Right atrium auricular region (tissue), 2 donors: ENCODE measurements around the gene PRKCH. TPM values are rescaled to one million over a fixed set of nuclear protein-coding genes. Genes with fewer than 3 reads are reported as not detected.
"Not testable (repeated sequence)": the region's sequence is repeated elsewhere in the genome, so short reads cannot be mapped to it uniquely, and the experiment has no call there.

Experiments
- DNase-seq: peaks from one replicate; pipeline ENCODE4 v3.0.0-alpha.2; 2019; ENCODE audit warnings: low spot score
- H3K27ac ChIP-seq, 2 donors: fragments of 200-600 bp; sonication (generic); 1 replicate in 1 of 2; 2 replicates in 1 of 2; pipeline ENCODE4 v1.5.1; 2016 to 2019
- H3K27me3 ChIP-seq, 2 donors: fragments of 200-600 bp; sonication (generic); one replicate each; pipeline versions ENCODE4 v1.5.1 to v1.6.0; 2017 to 2019
- H3K36me3 ChIP-seq: fragments of 200-600 bp; sonication (generic); one replicate; pipeline ENCODE4 v1.5.1; 2016
- H3K4me1 ChIP-seq, 2 donors: fragments of 200-600 bp; sonication (generic); one replicate each; pipeline versions ENCODE4 v1.5.1 to v1.6.0; 2017 to 2019
- H3K4me3 ChIP-seq, 2 donors: fragments of 200-600 bp; sonication (generic); 1 replicate in 1 of 2; 2 replicates in 1 of 2; pipeline ENCODE4 v1.5.1; 2017 to 2019; ENCODE audit warnings: mild to moderate bottlenecking in 1 of 2, moderate library complexity in 1 of 2
- H3K9me3 ChIP-seq, 2 donors: fragments of 200-600 bp; sonication (generic); one replicate each; pipeline ENCODE4 v1.5.1; 2019
- CTCF ChIP-seq, 2 donors: fragments of 200-600 bp; sonication (generic); IDR thresholded peaks; one replicate each; pipeline ENCODE4 v1.5.1; 2019; ENCODE audit warnings: antibody characterized with exemption in 2 of 2
- total RNA-seq, 2 donors: library from RNA; depleted of rRNA; stranded (reverse); fragments of >200 nt; gene quantifications; one replicate each; pipeline ENCODE4 v1.1.0, GENCODE V29; 2016

The PRKCH gene
- total RNA-seq, 2 donors from 2014 or later = 24.9 to 40.3 TPM

DNA sequence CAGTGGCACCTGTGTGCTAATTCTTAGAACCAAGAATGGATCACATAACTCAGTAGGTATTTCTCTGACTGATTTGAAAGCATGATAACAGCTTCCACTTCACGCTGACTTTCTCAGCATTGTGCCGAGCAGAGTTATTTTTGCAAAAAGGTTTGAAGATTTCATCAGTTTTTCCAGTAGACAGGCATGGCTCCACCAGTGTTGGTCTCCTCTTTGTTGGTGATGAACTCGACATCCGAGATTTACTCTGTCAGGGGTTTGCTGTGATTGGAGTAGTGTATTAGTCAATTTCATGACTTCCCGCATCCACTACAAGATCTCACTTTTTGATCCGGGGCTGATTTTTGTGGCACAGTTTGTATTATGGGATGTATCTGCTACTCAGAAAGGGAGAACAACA is 85.3 kb downstream of the PRKCH start:
- no peak for TF ChIP-seq CTCF (IDR thresholded peaks at IDR 0.05)
- DNase-seq = no peak
- H3K36me3 ChIP-seq = no peaks in the 10 kb centered on the region
- no peak overlapping the region for H3K4me3 ChIP-seq
- peak overlapping the region in 1 of 2 donors; percentile 45 for H3K27ac ChIP-seq
- no peaks in the 10 kb centered on the region for H3K9me3 ChIP-seq
- H3K27me3 ChIP-seq = no peaks in the 10 kb centered on the region
- H3K4me1 ChIP-seq = peaks cover 0 to 26% of the 10 kb centered on the region in 2 donors

- no peak for TF ChIP-seq CTCF (IDR thresholded peaks at IDR 0.05)
- Histone ChIP-seq H3K9me3 (no peaks in the 10 kb centered on the region), H3K36me3 (no peaks in the 10 kb centered on the region), H3K27me3 (no peaks in the 10 kb centered on the region), H3K27ac (no peak overlapping the region), H3K4me1 (peaks cover 0 to 22% of the 10 kb centered on the region in 2 donors), H3K4me3 (no peak overlapping the region)
- DNase-seq = no peak
Observed at GRCh38 chr14:61408498-61408897, 87.1 kb downstream of the PRKCH start.

- H3K27ac ChIP-seq = no peak overlapping the region
- TF ChIP-seq CTCF (IDR thresholded peaks at IDR 0.05) = no peak
- H3K9me3 ChIP-seq = no peaks in the 10 kb centered on the region
- H3K4me1 ChIP-seq = peaks cover 0 to 9% of the 10 kb centered on the region in 2 donors
- no peaks in the 10 kb centered on the region for H3K36me3 ChIP-seq
- no peak overlapping the region for H3K4me3 ChIP-seq
- H3K27me3 ChIP-seq = no peaks in the 10 kb centered on the region
- DNase-seq = no peak
Observed at GRCh38 chr14:61409782-61410181, 88.4 kb downstream of the PRKCH start.

- H3K27ac ChIP-seq, H3K9me3 ChIP-seq, H3K4me3 ChIP-seq, H3K36me3 ChIP-seq, H3K27me3 ChIP-seq, DNase-seq: not testable (repeated sequence)
- H3K4me1 ChIP-seq = peaks cover 0 to 43% of the 10 kb centered on the region in 2 donors
Observed at GRCh38 chr14:61415934-61416333, 94.6 kb downstream of the PRKCH start.

DNA sequence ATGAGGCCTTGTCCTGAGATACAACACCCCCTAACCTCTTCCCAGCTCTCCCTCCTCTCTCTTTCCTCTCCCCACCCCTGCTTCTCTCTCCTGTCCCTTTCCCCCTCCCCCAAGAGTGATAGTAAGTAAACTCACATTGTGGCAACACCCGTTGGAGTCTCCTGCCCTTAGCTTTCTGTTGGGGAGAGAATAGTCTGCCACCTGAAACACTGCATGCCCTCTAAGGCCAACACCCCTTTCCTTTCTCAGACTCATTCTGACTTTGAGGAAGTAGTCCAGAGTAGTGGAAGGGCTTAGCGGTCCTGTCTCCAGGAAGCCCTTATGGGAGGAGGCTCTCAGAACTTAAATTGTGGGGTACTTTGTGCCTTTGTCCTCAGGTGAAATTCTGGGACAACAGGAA is 95.2 kb downstream of the PRKCH start:
- Histone ChIP-seq H3K4me1 (peaks cover 0 to 47% of the 10 kb centered on the region in 2 donors), H3K27ac (no peak overlapping the region), H3K36me3 (no peaks in the 10 kb centered on the region), H3K27me3 (no peaks in the 10 kb centered on the region), H3K4me3 (no peak overlapping the region), H3K9me3 (no peaks in the 10 kb centered on the region)
- no peak for DNase-seq
- TF ChIP-seq CTCF (IDR thresholded peaks at IDR 0.05) = no peak

DNA sequence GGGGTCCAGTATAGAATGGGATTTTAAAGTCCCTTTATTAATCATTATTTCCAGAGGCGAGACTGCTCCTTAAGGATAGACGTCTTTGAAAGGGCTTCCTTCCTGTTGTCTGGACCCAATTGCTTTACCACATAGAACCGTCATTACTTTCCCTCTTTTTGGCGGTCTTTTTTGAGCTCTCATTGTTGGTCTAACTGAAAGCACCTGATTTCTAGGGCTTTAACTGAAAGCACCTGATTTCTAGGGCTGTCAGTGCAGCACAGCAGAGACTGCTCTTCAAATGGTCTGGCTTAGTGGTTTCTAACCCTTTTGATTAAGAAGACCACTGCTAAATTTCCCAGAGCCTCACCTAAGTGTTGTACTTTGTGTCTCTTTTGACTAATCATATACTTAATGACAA is 95.8 kb downstream of the PRKCH start:
- TF ChIP-seq CTCF (IDR thresholded peaks at IDR 0.05) = no peak
- no peak for DNase-seq
- Histone ChIP-seq H3K36me3 (no peaks in the 10 kb centered on the region), H3K27ac (peak overlapping the region in 1 of 2 donors; percentile 6), H3K4me1 (peaks cover 0 to 47% of the 10 kb centered on the region in 2 donors), H3K4me3 (no peak overlapping the region), H3K27me3 (no peaks in the 10 kb centered on the region), H3K9me3 (no peaks in the 10 kb centered on the region)
